B cell (primary cell): ENCODE measurements around the gene ARHGAP22. TPM values are rescaled to one million over a fixed set of nuclear protein-coding genes. Genes with fewer than 3 reads are reported as not detected.
"Not testable (repeated sequence)": the region's sequence is repeated elsewhere in the genome, so short reads cannot be mapped to it uniquely, and the experiment has no call there.

Experiments used
- ATAC-seq: fragments of 200-7000 bp; cut with Tn5 transposase; one replicate; pipeline ENCODE4 v1.10.0; 2021; ENCODE audit warnings: low read depth, mild to moderate bottlenecking, moderate number of reproducible peaks, moderate library complexity
- CTCF ChIA-PET: fragments of 350-600 bp; sonication (Branson Sonifier 250); formaldehyde crosslinking; loops from one replicate; lab custom pipeline; 2021; ENCODE audit warnings: antibody characterized with exemption, inconsistent platforms; lab: Charles Lee
- POLR2A ChIA-PET: fragments of 350-600 bp; sonication (Branson Sonifier 250); formaldehyde crosslinking; loops from one replicate; lab custom pipeline; 2021; ENCODE audit warnings: antibody characterized with exemption; lab: Charles Lee
- DNase-seq: peaks from one replicate; pipeline ENCODE4 v3.0.0; 2013
- H2AFZ ChIP-seq: 2 replicates; pipeline ENCODE4 v1.6.1; 2012; ENCODE audit warnings: mild to moderate bottlenecking, low read depth, low read length; ENCODE audit not compliant: insufficient read depth, poor library complexity, severe bottlenecking
- H3K27ac ChIP-seq, 2 donors: 1 replicate in 1 of 2; 2 replicates in 1 of 2; pipeline ENCODE4 v1.5.1; 2012 to 2013; ENCODE audit warnings: low read length in 2 of 2, mild to moderate bottlenecking in 2 of 2, moderate library complexity in 1 of 2
- H3K27me3 ChIP-seq, 4 experiments: fragments of 200-600 bp in 1 of 4; sonication (generic) in 1 of 4; replicated peaks in 1 of 4; 1 replicate in 2 of 4; 2 replicates in 2 of 4; pipeline versions ENCODE4 v1.6.1 to v1.7.0; 2013 to 2016; ENCODE audit warnings: low read length in 3 of 4, mild to moderate bottlenecking in 2 of 4, mixed read lengths in 1 of 4, moderate library complexity in 1 of 4; ENCODE audit not compliant: insufficient read depth in 4 of 4, control insufficient read depth in 3 of 4; ENCODE audit errors: control extremely low read depth in 1 of 4
- H3K36me3 ChIP-seq, 2 experiments: replicated peaks in 1 of 2; 1 replicate in 1 of 2; 2 replicates in 1 of 2; pipeline versions ENCODE4 v1.6.1 to v1.7.1; 2013; ENCODE audit warnings: low read length in 1 of 2; ENCODE audit not compliant: insufficient read depth in 2 of 2, control insufficient read depth in 1 of 2; ENCODE audit errors: control extremely low read depth in 1 of 2, extremely low read depth in 1 of 2
- H3K4me1 ChIP-seq, 2 donors: fragments of 200-600 bp in 1 of 2; sonication (generic) in 1 of 2; 1 replicate in 1 of 2; 2 replicates in 1 of 2; pipeline versions ENCODE4 v1.5.1 to v1.6.1; 2013 to 2017; ENCODE audit warnings: low read length in 2 of 2; ENCODE audit not compliant: control insufficient read depth in 2 of 2, insufficient read depth in 2 of 2
- H3K4me2 ChIP-seq: replicated peaks from 2 replicates; pipeline ENCODE3; 2012; ENCODE audit warnings: mild to moderate bottlenecking, low read depth, low read length; ENCODE audit not compliant: poor library complexity, severe bottlenecking
- H3K4me3 ChIP-seq, 5 experiments: fragments of 200-600 bp in 1 of 5; sonication (generic) in 1 of 5; 1 replicate in 3 of 5; 2 replicates in 2 of 5; pipeline versions ENCODE4 v1.5.1 to v1.7.0; 2011 to 2016; ENCODE audit warnings: low read length in 4 of 5, mild to moderate bottlenecking in 4 of 5, low read depth in 2 of 5, control low read depth in 1 of 5, moderate library complexity in 1 of 5; ENCODE audit not compliant: insufficient read depth in 1 of 5; ENCODE audit errors: control extremely low read depth in 1 of 5, extremely low read depth in 1 of 5
- H3K79me2 ChIP-seq: fragments of 200-600 bp; sonication (generic); one replicate; pipeline ENCODE4 v1.6.0; 2016; ENCODE audit warnings: low read length; ENCODE audit not compliant: control insufficient read depth, insufficient read depth
- H3K9ac ChIP-seq: fragments of 200-600 bp; sonication (generic); 2 replicates; pipeline ENCODE4 v1.6.1; 2017; ENCODE audit warnings: mild to moderate bottlenecking, low read length, moderate library complexity
- H3K9me3 ChIP-seq, 3 donors: one replicate each; pipeline versions ENCODE4 v1.6.1 to v1.7.1; 2013; ENCODE audit warnings: low read length in 2 of 3; ENCODE audit not compliant: control insufficient read depth in 2 of 3, insufficient read depth in 1 of 3; ENCODE audit errors: control extremely low read depth in 1 of 3
- H4K20me1 ChIP-seq: 2 replicates; pipeline ENCODE4 v1.6.0; 2012; ENCODE audit warnings: mild to moderate bottlenecking, low read length; ENCODE audit not compliant: insufficient read depth, control insufficient read depth, poor library complexity, severe bottlenecking
- H3K27ac Mint-ChIP-seq: one replicate; pipeline ENCODE4 v1.8.0; 2021; ENCODE audit warnings: mixed read lengths
- H3K27me3 Mint-ChIP-seq: one replicate; pipeline ENCODE4 v1.8.0; 2021; ENCODE audit warnings: mixed read lengths
- H3K4me1 Mint-ChIP-seq: one replicate; pipeline ENCODE4 v1.8.0; 2021; ENCODE audit warnings: mixed read lengths
- H3K4me3 Mint-ChIP-seq: one replicate; pipeline ENCODE4 v1.8.0; 2021; ENCODE audit warnings: mixed read lengths
- H3K9me3 Mint-ChIP-seq: one replicate; pipeline ENCODE4 v1.8.0; 2022; ENCODE audit warnings: mixed read lengths; ENCODE audit not compliant: insufficient read depth
- CTCF ChIP-seq: fragments of 200-600 bp; IDR thresholded peaks from one replicate; pipeline ENCODE4 v1.8.0; 2022; ENCODE audit warnings: antibody characterized with exemption, mild to moderate bottlenecking
- EZH2 ChIP-seq: IDR thresholded peaks from 2 replicates; pipeline ENCODE4 v1.6.1; 2012; ENCODE audit warnings: borderline replicate concordance, low read depth, mild to moderate bottlenecking, moderate library complexity, low read length; ENCODE audit not compliant: insufficient read depth, poor library complexity, severe bottlenecking
- WGBS: methylation state at CpG from one replicate; pipeline ENCODE4 v1.1.5; 2013; ENCODE audit warnings: missing lambda C conversion rate; ENCODE audit not compliant: insufficient coverage; 5-methylcytosine and 5-hydroxymethylcytosine counted together
- intact Hi-C: fragments of 100-400 bp; cut with micrococcal nuclease; formaldehyde crosslinking; loops from one replicate; pipeline ENCODE4 v1.10.0; 2022
- polyA plus RNA-seq: library from polyadenylated mRNA; depleted of rRNA; stranded (reverse); fragments of >200 nt; gene quantifications from 2 replicates; pipeline ENCODE4 v1.2.3, GENCODE V29; 2012
- total RNA-seq, 2 donors: library from RNA; stranded (reverse); fragments of 120-200 nt in 1 of 2; gene quantifications; 1 replicate in 1 of 2; 2 replicates in 1 of 2; pipeline versions ENCODE4 v1.2.3 to v1.2.4, GENCODE V29; 2013 to 2022

Gene ARHGAP22
- total and polyA plus RNA-seq, 2 donors (not counting 1 experiment from before 2014, with no cell fraction given): 1.9 to 2.0 TPM

GRCh38 chr10:48428896-48429295, 176.0 kb downstream of the ARHGAP22 start:
- intact Hi-C loops: no loop called here
- H3K36me3 ChIP-seq: peaks cover 6 to 27% of the 10 kb centered on the region in 2 experiments
- no peaks in the 10 kb centered on the region for H3K4me1 Mint-ChIP-seq
- no peaks in the 10 kb centered on the region for H3K27me3 Mint-ChIP-seq
- H3K4me3 ChIP-seq: no peak overlapping the region
- no peak overlapping the region for H3K27ac ChIP-seq
- no peaks in the 10 kb centered on the region for H3K79me2 ChIP-seq
- no peaks in the 10 kb centered on the region for H3K4me1 ChIP-seq
- no peak overlapping the region for H2AFZ ChIP-seq
- H3K27ac Mint-ChIP-seq: no peak overlapping the region
- TF ChIP-seq CTCF: no peak
- TF ChIP-seq EZH2: no peak
- H3K9me3 ChIP-seq: no peaks in the 10 kb centered on the region
- ChIA-PET POLR2A (no interaction called here), CTCF (no interaction called here)
- no peaks in the 10 kb centered on the region for H3K9me3 Mint-ChIP-seq
- DNase-seq (no peak), ATAC-seq (no peak)
- H3K9ac ChIP-seq: no peak overlapping the region
- H4K20me1 ChIP-seq: no peaks in the 10 kb centered on the region
- H3K27me3 ChIP-seq: no peaks in the 10 kb centered on the region
- H3K4me2 ChIP-seq: no peak overlapping the region
- no peak overlapping the region for H3K4me3 Mint-ChIP-seq
- 100% methylated on average over 1 of the region's 3 CpGs for WGBS

- Histone ChIP-seq H3K9me3 (no peaks in the 10 kb centered on the region), H3K27me3 (no peaks in the 10 kb centered on the region), H3K9ac (no peak overlapping the region), H2AFZ (no peak overlapping the region), H3K4me2 (no peak overlapping the region), H3K27ac (no peak overlapping the region), H3K4me1 (no peaks in the 10 kb centered on the region), H3K79me2 (no peaks in the 10 kb centered on the region), H3K4me3 (no peak overlapping the region), H3K36me3 (peaks cover 3 to 11% of the 10 kb centered on the region in 2 experiments), H4K20me1 (no peaks in the 10 kb centered on the region)
- Mint-ChIP-seq H3K4me1 (no peaks in the 10 kb centered on the region), H3K27me3 (no peaks in the 10 kb centered on the region), H3K27ac (no peak overlapping the region), H3K9me3 (no peaks in the 10 kb centered on the region), H3K4me3 (no peak overlapping the region)
- intact Hi-C loops: no loop called here
- WGBS: no CpG with 5 or more reads among the region's 4 CpGs
- ChIA-PET POLR2A (no interaction called here), CTCF (no interaction called here)
- no peak for TF ChIP-seq CTCF
- TF ChIP-seq EZH2: no peak
- DNase-seq: no peak
- no peak for ATAC-seq
These were observed 181.0 kb downstream of the ARHGAP22 start for GRCh38 chr10:48423884-48424283.

- H3K27ac Mint-ChIP-seq, H3K4me1 ChIP-seq, H3K79me2 ChIP-seq, H3K9me3 Mint-ChIP-seq, ATAC-seq, DNase-seq, H3K9ac ChIP-seq, H3K27me3 ChIP-seq, CTCF ChIA-PET, H3K27me3 Mint-ChIP-seq, H3K4me1 Mint-ChIP-seq, H3K36me3 ChIP-seq, H3K4me3 ChIP-seq, H4K20me1 ChIP-seq, H3K27ac ChIP-seq, H3K9me3 ChIP-seq, POLR2A ChIA-PET, H3K4me2 ChIP-seq, H3K4me3 Mint-ChIP-seq, intact Hi-C loops, H2AFZ ChIP-seq: not testable (repeated sequence)
- whole genome bisulfite sequencing: no CpG with 5 or more reads among the region's 2 CpGs
These were observed 183.0 kb downstream of the ARHGAP22 start for GRCh38 chr10:48421862-48422261.
